RWPE2 (cell line): ENCODE measurements around the gene MSI2.

Experiments used
- ATAC-seq: fragments of 200-7000 bp; cut with Tn5 transposase; 3 replicates; pipeline ENCODE4 v1.9.1; 2021; ENCODE audit warnings: low read depth
- DNase-seq: peaks from one replicate; pipeline ENCODE4 v3.0.0-alpha.2; 2020; ENCODE audit warnings: low spot score
- H3K27ac ChIP-seq: fragments of 450-650 bp; 2 replicates; pipeline ENCODE4 v1.5.1; 2017; ENCODE audit warnings: mild to moderate bottlenecking; ENCODE audit not compliant: poor library complexity, severe bottlenecking
- H3K27me3 ChIP-seq: fragments of 250-450 bp; sonication (Bioruptor Pico); 2 replicates; pipeline ENCODE4 v1.5.1; 2021; ENCODE audit warnings: mild to moderate bottlenecking, moderate library complexity; ENCODE audit not compliant: insufficient read depth, poor library complexity, severe bottlenecking
- H3K36me3 ChIP-seq: fragments of 250-450 bp; sonication (Bioruptor Pico); 2 replicates; pipeline ENCODE4 v1.5.1; 2020; ENCODE audit warnings: low read depth, mild to moderate bottlenecking, moderate library complexity
- H3K4me1 ChIP-seq: fragments of 250-450 bp; sonication (Bioruptor Pico); 2 replicates; pipeline ENCODE4 v1.5.1; 2021; ENCODE audit warnings: mild to moderate bottlenecking, moderate library complexity; ENCODE audit not compliant: insufficient read depth, poor library complexity, severe bottlenecking
- H3K4me3 ChIP-seq: fragments of 250-450 bp; sonication (Bioruptor Pico); 2 replicates; pipeline ENCODE4 v1.5.1; 2021; ENCODE audit warnings: mild to moderate bottlenecking, moderate library complexity; ENCODE audit not compliant: severe bottlenecking
- H3K9me3 ChIP-seq: fragments of 250-450 bp; sonication (Bioruptor Pico); 2 replicates; pipeline ENCODE4 v1.5.1; 2021; ENCODE audit warnings: mild to moderate bottlenecking, moderate library complexity; ENCODE audit not compliant: severe bottlenecking
- TF ChIP-seq, protein P1 (sequence below): fragments of 450-650 bp; IDR thresholded peaks from one replicate; pipeline ENCODE4 v1.5.1; 2017; ENCODE audit warnings: mild to moderate bottlenecking, moderate library complexity; ENCODE audit not compliant: poor library complexity, severe bottlenecking

The MSI2 gene

DNA sequence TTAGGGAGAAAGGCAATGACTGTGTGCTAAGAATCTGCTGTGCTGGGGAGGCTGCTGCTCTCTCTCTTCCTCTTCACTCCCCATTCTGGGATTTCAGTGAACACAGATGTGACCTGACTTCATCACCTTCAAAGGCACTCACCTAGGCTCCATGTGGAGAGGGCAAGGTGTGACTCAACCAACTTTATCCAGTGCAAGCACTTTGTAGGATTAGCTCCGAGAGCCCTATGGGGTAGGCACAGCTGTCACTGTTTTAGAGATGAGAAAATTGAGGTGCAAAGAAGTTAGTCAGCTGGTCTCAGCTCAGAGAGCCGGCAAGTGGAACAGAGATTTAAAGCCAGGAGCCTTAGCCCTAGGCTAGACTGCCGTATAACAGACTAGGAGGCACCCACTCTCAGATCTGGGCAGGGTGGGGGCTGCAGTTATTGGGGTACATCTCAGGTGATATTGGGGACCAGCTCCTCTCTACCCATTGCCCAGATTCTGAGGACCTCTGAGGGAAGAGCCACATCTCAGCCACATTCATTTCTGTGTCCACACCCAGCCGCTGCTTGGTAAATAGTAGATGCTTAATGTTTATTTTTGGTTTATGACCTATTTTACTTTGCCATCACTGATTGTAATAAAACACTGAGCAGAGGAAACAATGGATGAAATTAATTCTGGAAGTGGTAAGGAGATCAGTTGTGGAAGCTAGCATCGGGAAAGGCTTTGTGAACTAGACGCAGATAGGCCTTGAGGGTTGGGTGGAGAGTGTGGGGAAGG, 350.0 kb downstream of the MSI2 start:
- Histone ChIP-seq H3K27me3 (no peaks in the 10 kb centered on the region), H3K4me1 (peaks cover 3% of the 10 kb centered on the region), H3K36me3 (no peaks in the 10 kb centered on the region), H3K4me3 (no peak overlapping the region), H3K9me3 (no peaks in the 10 kb centered on the region), H3K27ac (no peak overlapping the region)
- TF ChIP-seq, protein P1, sequence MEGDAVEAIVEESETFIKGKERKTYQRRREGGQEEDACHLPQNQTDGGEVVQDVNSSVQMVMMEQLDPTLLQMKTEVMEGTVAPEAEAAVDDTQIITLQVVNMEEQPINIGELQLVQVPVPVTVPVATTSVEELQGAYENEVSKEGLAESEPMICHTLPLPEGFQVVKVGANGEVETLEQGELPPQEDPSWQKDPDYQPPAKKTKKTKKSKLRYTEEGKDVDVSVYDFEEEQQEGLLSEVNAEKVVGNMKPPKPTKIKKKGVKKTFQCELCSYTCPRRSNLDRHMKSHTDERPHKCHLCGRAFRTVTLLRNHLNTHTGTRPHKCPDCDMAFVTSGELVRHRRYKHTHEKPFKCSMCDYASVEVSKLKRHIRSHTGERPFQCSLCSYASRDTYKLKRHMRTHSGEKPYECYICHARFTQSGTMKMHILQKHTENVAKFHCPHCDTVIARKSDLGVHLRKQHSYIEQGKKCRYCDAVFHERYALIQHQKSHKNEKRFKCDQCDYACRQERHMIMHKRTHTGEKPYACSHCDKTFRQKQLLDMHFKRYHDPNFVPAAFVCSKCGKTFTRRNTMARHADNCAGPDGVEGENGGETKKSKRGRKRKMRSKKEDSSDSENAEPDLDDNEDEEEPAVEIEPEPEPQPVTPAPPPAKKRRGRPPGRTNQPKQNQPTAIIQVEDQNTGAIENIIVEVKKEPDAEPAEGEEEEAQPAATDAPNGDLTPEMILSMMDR = no peak
- no peak for DNase-seq
- ATAC-seq = no peak

DNA sequence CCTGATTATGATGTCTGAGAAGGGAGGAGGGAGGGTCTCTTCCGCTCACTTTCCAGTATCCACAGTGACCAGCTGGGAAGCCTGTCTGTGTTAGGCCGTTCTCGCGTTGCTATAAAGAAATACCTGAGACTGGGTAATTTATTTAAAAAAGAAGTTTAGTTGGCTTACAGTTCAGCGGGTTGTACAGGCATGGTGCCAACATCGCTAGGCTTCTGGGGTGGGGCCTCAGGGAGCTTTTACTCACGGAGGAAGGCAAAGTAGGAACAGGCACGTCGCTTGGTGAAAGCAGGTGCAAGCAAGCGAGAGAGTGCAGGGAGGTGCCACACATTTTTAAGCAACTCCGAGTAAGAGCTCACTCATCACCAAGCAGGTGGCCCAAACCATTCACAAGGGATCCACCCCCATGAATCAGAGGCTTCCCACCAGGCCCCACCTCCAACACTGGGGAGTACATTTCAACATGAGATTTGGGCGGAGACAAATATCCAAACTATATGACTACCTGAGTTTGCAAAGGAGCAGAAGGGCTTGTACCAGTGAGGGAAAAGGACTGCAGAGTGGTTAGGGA, 351.3 kb downstream of the MSI2 start:
- no peak overlapping the region for H3K27ac ChIP-seq
- TF ChIP-seq, protein P1 = no peak

DNA sequence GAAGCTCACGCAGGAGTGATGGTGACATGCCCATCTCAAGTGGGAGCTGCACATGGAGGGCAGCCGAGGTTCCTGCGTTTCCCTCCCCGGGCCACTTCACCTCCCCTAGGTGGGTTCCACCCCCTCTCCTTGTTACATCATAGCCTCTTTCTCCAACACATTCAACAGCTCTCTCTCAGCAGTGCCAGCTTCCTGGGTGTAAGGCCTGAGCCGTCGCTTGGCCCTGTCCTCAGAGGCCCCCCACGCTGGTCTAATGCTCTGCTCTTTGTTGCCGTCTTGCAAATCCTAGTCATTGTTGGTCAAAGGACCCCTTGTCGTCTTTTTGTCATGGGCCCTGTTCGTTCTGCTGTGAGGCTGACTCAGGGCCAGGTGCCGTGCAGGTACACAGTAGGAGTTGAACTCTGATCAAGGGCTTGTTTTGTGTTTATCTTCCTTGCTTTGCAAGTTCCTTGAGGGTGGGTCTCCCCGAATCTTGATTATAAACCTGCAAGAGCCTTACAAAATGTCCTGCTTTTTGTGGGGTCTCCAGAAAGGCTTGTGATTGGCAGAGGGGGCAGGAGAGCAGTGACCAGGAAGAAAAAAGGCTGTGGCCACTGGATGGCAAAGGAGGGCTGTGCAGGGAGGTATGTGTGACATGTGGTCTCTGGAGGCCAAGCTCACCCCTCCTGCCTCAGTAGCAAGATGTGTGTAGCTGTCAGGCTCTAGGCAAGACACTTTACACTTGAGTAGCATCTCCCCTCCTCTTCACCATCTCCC, 352.2 kb downstream of the MSI2 start:
- ATAC-seq (no peak), DNase-seq (no peak)
- Histone ChIP-seq H3K27ac (no peak overlapping the region), H3K4me1 (peaks cover 3% of the 10 kb centered on the region), H3K4me3 (no peak overlapping the region), H3K9me3 (no peaks in the 10 kb centered on the region), H3K36me3 (no peaks in the 10 kb centered on the region), H3K27me3 (no peaks in the 10 kb centered on the region)
- TF ChIP-seq, protein P1 = no peak

More for the DNA sequence above, 351.3 kb downstream of the MSI2 start:
- Histone ChIP-seq H3K36me3 (no peaks in the 10 kb centered on the region), H3K4me3 (no peak overlapping the region), H3K27me3 (no peaks in the 10 kb centered on the region), H3K4me1 (peaks cover 3% of the 10 kb centered on the region), H3K9me3 (no peaks in the 10 kb centered on the region)
- DNase-seq = no peak
- ATAC-seq = peak; percentile 95

DNA sequence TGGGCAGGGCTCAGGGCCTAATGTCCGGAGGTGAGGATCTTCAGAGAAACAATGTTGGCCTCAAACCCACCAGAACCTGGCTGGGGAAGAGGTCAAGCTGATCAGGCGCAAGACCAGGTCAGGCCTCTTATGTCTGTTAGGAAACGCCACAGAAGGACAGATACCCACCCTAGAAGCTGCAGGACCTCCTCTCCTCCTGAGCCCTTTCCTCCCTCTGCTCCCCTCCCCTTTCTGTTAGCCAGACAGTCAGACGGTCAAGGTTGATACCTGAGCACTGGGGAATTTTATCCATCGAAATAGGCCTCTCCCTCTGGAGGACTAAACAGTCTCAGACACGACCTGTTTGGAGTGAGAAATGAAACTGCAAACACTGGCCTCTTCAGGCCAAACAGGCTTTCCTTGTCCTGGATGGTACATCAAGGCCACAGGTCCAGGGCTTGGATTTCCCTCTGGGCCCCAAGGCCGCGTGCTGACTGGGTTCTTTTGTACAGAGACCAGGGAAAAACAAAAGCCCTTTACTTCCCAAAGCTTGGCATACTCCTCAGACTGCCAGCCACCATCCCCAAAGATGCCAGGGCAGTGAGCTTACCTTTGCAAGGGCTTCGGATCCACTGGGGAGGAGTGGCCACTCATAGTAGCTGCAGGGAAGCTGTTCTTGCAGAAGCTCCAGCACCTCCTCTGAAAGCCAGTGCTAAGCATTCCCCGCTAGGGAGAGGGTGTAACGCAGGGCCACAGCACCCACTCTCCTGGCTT, 353.0 kb downstream of the MSI2 start:
- H3K36me3 ChIP-seq = no peaks in the 10 kb centered on the region
- H3K27me3 ChIP-seq = no peaks in the 10 kb centered on the region
- ATAC-seq (no peak), DNase-seq (no peak)
- no peaks in the 10 kb centered on the region for H3K9me3 ChIP-seq
- no peak overlapping the region for H3K27ac ChIP-seq
- H3K4me1 ChIP-seq = peaks cover 3% of the 10 kb centered on the region
- no peak overlapping the region for H3K4me3 ChIP-seq
- TF ChIP-seq, protein P1 = no peak
